HCT116 (cell line): ENCODE results near the gene SPRY4. TPM values are rescaled to one million over a fixed set of nuclear protein-coding genes. Genes with fewer than 3 reads are reported as not detected.

ENCODE experiments used
- ATAC-seq: fragments of 200-7000 bp; cut with Tn5 transposase; 2 replicates; pipeline ENCODE4 v1.9.1; 2020; ENCODE audit warnings: mild to moderate bottlenecking, moderate library complexity
- BruUV-seq: library from RNA; stranded (reverse); fragments of 400-500 nt; replicated peaks from 2 replicates; lab custom pipeline; 2021; lab: Mats Ljungman, UMichigan
- CTCF ChIA-PET: fragments of 300-600 bp; sonication (Branson Sonifier 250); formaldehyde crosslinking; loops from one replicate; lab custom pipeline; 2021; ENCODE audit warnings: antibody characterized with exemption; lab: Charles Lee
- POLR2A ChIA-PET: fragments of 300-600, 350-600 bp; sonication (Branson Sonifier 250); formaldehyde crosslinking; loops from one replicate; lab custom pipeline; 2021; ENCODE audit warnings: antibody characterized with exemption; lab: Charles Lee
- RAD21 ChIA-PET, 2 experiments: fragments of 300-600 bp; sonication (Branson Sonifier 250); formaldehyde crosslinking; loops; one replicate each; lab custom pipeline; 2023; ENCODE audit warnings: low total read pairs in 2 of 2; ENCODE audit not compliant: uncharacterized antibody in 2 of 2, unreplicated experiment in 2 of 2, low non-redundant PET in 1 of 2; lab: Charles Lee
- DNase-seq: peaks from one replicate; pipeline ENCODE4 v3.0.0-alpha.2; 2010; ENCODE audit warnings: low read depth, low spot score
- H2AFZ ChIP-seq: fragments of 200-600 bp; shearing (Covaris generic), sonication (generic); 2 replicates; pipeline ENCODE4 v1.6.1; 2017; ENCODE audit warnings: low read depth, mixed run types, mixed read lengths, antibody characterized with exemption, low read length; ENCODE audit not compliant: poor library complexity, severe bottlenecking
- H3K27ac ChIP-seq: 2 replicates; pipeline ENCODE4 v1.5.1; 2012; ENCODE audit warnings: low read depth, low read length
- H3K27me3 ChIP-seq: fragments of 200-600 bp; sonication (generic); 2 replicates; pipeline ENCODE4 v1.6.1; 2016; ENCODE audit warnings: mixed run types, low read length, mixed read lengths; ENCODE audit not compliant: insufficient read depth
- H3K36me3 ChIP-seq, 2 experiments: fragments of 200-500 bp in 1 of 2; fragments of 200-600 bp in 1 of 2; sonication (Bioruptor generic) in 1 of 2; sonication (generic) in 1 of 2; 2 replicates each; pipeline versions ENCODE4 v1.5.1 to v1.6.1; 2014 to 2016; ENCODE audit warnings: low read length in 2 of 2, inconsistent platforms in 1 of 2, mixed read lengths in 1 of 2, mixed run types in 1 of 2; ENCODE audit not compliant: insufficient read depth in 2 of 2, control insufficient read depth in 1 of 2
- H3K4me1 ChIP-seq, 2 experiments: fragments of 200-600 bp in 1 of 2; sonication (generic) in 1 of 2; 2 replicates each; pipeline versions ENCODE4 v1.5.1 to v1.6.1; 2012 to 2017; ENCODE audit warnings: low read length in 2 of 2, inconsistent platforms in 1 of 2, mild to moderate bottlenecking in 1 of 2, mixed read lengths in 1 of 2, mixed run types in 1 of 2, moderate library complexity in 1 of 2; ENCODE audit not compliant: insufficient read depth in 2 of 2, control insufficient read depth in 1 of 2
- H3K4me2 ChIP-seq: fragments of 200-600 bp; sonication (generic); 2 replicates; pipeline ENCODE4 v1.6.1; 2017; ENCODE audit warnings: mixed run types, low read length, mixed read lengths
- H3K4me3 ChIP-seq, 2 experiments: fragments of 200-600 bp in 1 of 2; sonication (generic) in 1 of 2; replicated peaks in 1 of 2; 2 replicates each; pipeline ENCODE4 v1.5.1; 2011 to 2016; ENCODE audit warnings: low read length in 2 of 2, control low read depth in 1 of 2, low read depth in 1 of 2, mild to moderate bottlenecking in 1 of 2, mixed read lengths in 1 of 2, mixed run types in 1 of 2
- H3K79me2 ChIP-seq: fragments of 200-600 bp; sonication (generic); 2 replicates; pipeline ENCODE4 v1.6.1; 2017; ENCODE audit warnings: mild to moderate bottlenecking, mixed run types, low read length, moderate library complexity, mixed read lengths; ENCODE audit not compliant: insufficient read depth
- H3K9ac ChIP-seq: fragments of 200-600 bp; sonication (generic); 2 replicates; pipeline ENCODE4 v1.6.1; 2016; ENCODE audit warnings: low read length, mixed read lengths
- H3K9me2 ChIP-seq: fragments of 200-600 bp; sonication (generic), shearing (Covaris generic); 2 replicates; pipeline ENCODE4 v1.6.1; 2017; ENCODE audit warnings: mixed run types, mild to moderate bottlenecking, moderate library complexity; ENCODE audit not compliant: insufficient read depth
- H3K9me3 ChIP-seq, 2 experiments: fragments of 200-500 bp in 1 of 2; fragments of 200-600 bp in 1 of 2; sonication (Bioruptor generic) in 1 of 2; sonication (generic) in 1 of 2; 2 replicates each; pipeline ENCODE4 v1.6.1; 2014 to 2017; ENCODE audit warnings: low read length in 2 of 2, mixed read lengths in 2 of 2, inconsistent platforms in 1 of 2, low read depth in 1 of 2, mild to moderate bottlenecking in 1 of 2, mixed run types in 1 of 2, moderate library complexity in 1 of 2; ENCODE audit not compliant: control insufficient read depth in 1 of 2, insufficient read depth in 1 of 2
- H4K20me1 ChIP-seq: fragments of 200-600 bp; sonication (generic), shearing (Covaris generic); 2 replicates; pipeline ENCODE4 v1.6.1; 2017; ENCODE audit warnings: mixed run types, mild to moderate bottlenecking, moderate library complexity; ENCODE audit not compliant: insufficient read depth
- EGR1 ChIP-seq: IDR thresholded peaks from 2 replicates; pipeline ENCODE4 v1.6.1; 2012; ENCODE audit warnings: low read depth
- ELF1 ChIP-seq: IDR thresholded peaks from 2 replicates; pipeline ENCODE4 v1.6.1; 2012; ENCODE audit warnings: low read depth, borderline replicate concordance
- EZH2 ChIP-seq: fragments of 200-600 bp; sonication (generic); IDR thresholded peaks from 2 replicates; pipeline ENCODE4 v1.6.1; 2017; ENCODE audit warnings: antibody characterized with exemption, mixed run types
- RAD21 ChIP-seq: IDR thresholded peaks from 2 replicates; pipeline ENCODE4 v1.6.1; 2012; ENCODE audit warnings: low read depth, mild to moderate bottlenecking
- SP1 ChIP-seq: IDR thresholded peaks from 2 replicates; pipeline ENCODE4 v1.6.1; 2012; ENCODE audit warnings: low read depth
- SRF ChIP-seq: IDR thresholded peaks from 2 replicates; pipeline ENCODE4 v1.6.1; 2012; ENCODE audit warnings: low read depth
- YY1 ChIP-seq: IDR thresholded peaks from 2 replicates; pipeline ENCODE4 v1.6.1; 2011; ENCODE audit warnings: low read length, low read depth, moderate library complexity, mild to moderate bottlenecking; ENCODE audit not compliant: insufficient replicate concordance; ENCODE audit errors: extremely low read depth
- ZFX ChIP-seq: fragments of 450-650 bp; IDR thresholded peaks from 2 replicates; pipeline ENCODE4 v1.6.1; 2017
- intact Hi-C: fragments of 100-400 bp; cut with micrococcal nuclease; formaldehyde crosslinking; loops from 2 replicates; pipeline ENCODE4 v1.10.0; 2022
- total RNA-seq: library from RNA; stranded (reverse); gene quantifications from one replicate; pipeline ENCODE4 v1.2.1, GENCODE V29; 2021; ENCODE audit not compliant: unreplicated experiment
- TF ChIP-seq, protein P1 (sequence below), 3 experiments: fragments of 200-600 bp in 1 of 3; sonication (generic) in 1 of 3; IDR thresholded peaks in 2 of 3; conservative IDR thresholded peaks in 1 of 3; 2 replicates each; pipeline ENCODE4 v1.5.1; 2012 to 2017; ENCODE audit warnings: low read depth in 2 of 3, low read length in 2 of 3, antibody characterized with exemption in 1 of 3, borderline replicate concordance in 1 of 3, control low read depth in 1 of 3, mild to moderate bottlenecking in 1 of 3, mixed read lengths in 1 of 3, mixed run types in 1 of 3, moderate library complexity in 1 of 3; ENCODE audit not compliant: insufficient read depth in 1 of 3
- TF ChIP-seq, protein P2 (sequence below): IDR thresholded peaks from 2 replicates; pipeline ENCODE4 v1.6.1; 2012
- TF ChIP-seq, protein P3 (sequence below): IDR thresholded peaks from 2 replicates; pipeline ENCODE4 v1.6.1; 2011; ENCODE audit warnings: mild to moderate bottlenecking, low read length, moderate library complexity; ENCODE audit not compliant: insufficient replicate concordance; ENCODE audit errors: extremely low read depth
- TF ChIP-seq, protein P4 (sequence below): IDR thresholded peaks from 2 replicates; pipeline ENCODE4 v1.6.1; 2012; ENCODE audit warnings: low read depth

Gene SPRY4
- total RNA-seq, 1 experiment from 2014 or later = 112 TPM

DNA sequence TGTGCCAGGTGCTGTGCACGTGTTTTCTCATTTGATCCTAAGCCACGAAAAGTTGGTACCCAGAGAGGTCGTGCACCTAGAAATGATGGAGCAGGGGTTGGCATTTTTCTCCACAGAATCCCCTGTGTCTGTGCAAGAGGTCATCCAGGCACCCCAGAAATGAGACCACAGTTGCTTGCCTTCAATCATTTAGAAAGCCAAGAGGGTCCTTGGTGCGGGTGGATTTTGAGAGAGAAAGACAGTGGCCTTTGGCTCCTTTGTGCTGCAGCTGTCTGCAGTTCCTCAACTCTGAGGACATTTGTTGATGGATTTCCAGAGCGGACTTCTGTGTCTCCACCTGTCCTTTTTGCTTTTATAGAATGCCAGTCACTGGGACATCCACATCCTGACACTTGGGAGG lies 33.8 kb upstream of the SPRY4 start:
- peaks cover 19% of the 10 kb centered on the region; the same call in 1 of the 2 replicates for H3K79me2 ChIP-seq
- H3K27me3 ChIP-seq = no peaks in the 10 kb centered on the region
- intact Hi-C loops = no loop called here
- peak overlapping the region; percentile 80 for H3K9ac ChIP-seq
- ATAC-seq = no peak
- ChIA-PET POLR2A (interaction anchor here (0.6 to 13.6 kb wide), 6 partner anchors 9 to 247 kb away, joined by 3 to 199 read pairs (median 4); partner anchors contain the start of gene SPRY4), CTCF (interaction anchor here (2.4 kb wide), 1 partner anchor 190 kb away, joined by 7 read pairs; no protein-coding TSS in a partner anchor), RAD21 (interaction anchor here in 1 of 2 experiments (0.7 kb wide), 1 partner anchor 115 kb away, joined by 3 read pairs; no protein-coding TSS in a partner anchor)
- H3K4me1 ChIP-seq = peaks cover 74 to 91% of the 10 kb centered on the region in 2 experiments
- H3K27ac ChIP-seq = peak overlapping the region; percentile 99
- no peak for DNase-seq
- TF ChIP-seq, protein P1, sequence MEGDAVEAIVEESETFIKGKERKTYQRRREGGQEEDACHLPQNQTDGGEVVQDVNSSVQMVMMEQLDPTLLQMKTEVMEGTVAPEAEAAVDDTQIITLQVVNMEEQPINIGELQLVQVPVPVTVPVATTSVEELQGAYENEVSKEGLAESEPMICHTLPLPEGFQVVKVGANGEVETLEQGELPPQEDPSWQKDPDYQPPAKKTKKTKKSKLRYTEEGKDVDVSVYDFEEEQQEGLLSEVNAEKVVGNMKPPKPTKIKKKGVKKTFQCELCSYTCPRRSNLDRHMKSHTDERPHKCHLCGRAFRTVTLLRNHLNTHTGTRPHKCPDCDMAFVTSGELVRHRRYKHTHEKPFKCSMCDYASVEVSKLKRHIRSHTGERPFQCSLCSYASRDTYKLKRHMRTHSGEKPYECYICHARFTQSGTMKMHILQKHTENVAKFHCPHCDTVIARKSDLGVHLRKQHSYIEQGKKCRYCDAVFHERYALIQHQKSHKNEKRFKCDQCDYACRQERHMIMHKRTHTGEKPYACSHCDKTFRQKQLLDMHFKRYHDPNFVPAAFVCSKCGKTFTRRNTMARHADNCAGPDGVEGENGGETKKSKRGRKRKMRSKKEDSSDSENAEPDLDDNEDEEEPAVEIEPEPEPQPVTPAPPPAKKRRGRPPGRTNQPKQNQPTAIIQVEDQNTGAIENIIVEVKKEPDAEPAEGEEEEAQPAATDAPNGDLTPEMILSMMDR (IDR thresholded peaks at IDR 0.05 in 2 of 3, conservative IDR thresholded peaks at IDR 0.05 in 1 of 3; ENCODE audit: borderline replicate concordance in 1 of 3, insufficient read depth in 1 of 3, low read depth in 2 of 3, low read length in 2 of 3) = no peak
- TF ChIP-seq EGR1 (no peak), ELF1 (no peak), EZH2 (no peak), SRF (no peak), YY1 (no peak), SP1 (no peak), RAD21 (no peak), ZFX (no peak)
- TF ChIP-seq, protein P2, sequence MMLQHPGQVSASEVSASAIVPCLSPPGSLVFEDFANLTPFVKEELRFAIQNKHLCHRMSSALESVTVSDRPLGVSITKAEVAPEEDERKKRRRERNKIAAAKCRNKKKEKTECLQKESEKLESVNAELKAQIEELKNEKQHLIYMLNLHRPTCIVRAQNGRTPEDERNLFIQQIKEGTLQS = no peak
- TF ChIP-seq, protein P3, sequence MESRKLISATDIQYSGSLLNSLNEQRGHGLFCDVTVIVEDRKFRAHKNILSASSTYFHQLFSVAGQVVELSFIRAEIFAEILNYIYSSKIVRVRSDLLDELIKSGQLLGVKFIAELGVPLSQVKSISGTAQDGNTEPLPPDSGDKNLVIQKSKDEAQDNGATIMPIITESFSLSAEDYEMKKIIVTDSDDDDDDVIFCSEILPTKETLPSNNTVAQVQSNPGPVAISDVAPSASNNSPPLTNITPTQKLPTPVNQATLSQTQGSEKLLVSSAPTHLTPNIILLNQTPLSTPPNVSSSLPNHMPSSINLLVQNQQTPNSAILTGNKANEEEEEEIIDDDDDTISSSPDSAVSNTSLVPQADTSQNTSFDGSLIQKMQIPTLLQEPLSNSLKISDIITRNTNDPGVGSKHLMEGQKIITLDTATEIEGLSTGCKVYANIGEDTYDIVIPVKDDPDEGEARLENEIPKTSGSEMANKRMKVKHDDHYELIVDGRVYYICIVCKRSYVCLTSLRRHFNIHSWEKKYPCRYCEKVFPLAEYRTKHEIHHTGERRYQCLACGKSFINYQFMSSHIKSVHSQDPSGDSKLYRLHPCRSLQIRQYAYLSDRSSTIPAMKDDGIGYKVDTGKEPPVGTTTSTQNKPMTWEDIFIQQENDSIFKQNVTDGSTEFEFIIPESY = no peak
- TF ChIP-seq, protein P4, sequence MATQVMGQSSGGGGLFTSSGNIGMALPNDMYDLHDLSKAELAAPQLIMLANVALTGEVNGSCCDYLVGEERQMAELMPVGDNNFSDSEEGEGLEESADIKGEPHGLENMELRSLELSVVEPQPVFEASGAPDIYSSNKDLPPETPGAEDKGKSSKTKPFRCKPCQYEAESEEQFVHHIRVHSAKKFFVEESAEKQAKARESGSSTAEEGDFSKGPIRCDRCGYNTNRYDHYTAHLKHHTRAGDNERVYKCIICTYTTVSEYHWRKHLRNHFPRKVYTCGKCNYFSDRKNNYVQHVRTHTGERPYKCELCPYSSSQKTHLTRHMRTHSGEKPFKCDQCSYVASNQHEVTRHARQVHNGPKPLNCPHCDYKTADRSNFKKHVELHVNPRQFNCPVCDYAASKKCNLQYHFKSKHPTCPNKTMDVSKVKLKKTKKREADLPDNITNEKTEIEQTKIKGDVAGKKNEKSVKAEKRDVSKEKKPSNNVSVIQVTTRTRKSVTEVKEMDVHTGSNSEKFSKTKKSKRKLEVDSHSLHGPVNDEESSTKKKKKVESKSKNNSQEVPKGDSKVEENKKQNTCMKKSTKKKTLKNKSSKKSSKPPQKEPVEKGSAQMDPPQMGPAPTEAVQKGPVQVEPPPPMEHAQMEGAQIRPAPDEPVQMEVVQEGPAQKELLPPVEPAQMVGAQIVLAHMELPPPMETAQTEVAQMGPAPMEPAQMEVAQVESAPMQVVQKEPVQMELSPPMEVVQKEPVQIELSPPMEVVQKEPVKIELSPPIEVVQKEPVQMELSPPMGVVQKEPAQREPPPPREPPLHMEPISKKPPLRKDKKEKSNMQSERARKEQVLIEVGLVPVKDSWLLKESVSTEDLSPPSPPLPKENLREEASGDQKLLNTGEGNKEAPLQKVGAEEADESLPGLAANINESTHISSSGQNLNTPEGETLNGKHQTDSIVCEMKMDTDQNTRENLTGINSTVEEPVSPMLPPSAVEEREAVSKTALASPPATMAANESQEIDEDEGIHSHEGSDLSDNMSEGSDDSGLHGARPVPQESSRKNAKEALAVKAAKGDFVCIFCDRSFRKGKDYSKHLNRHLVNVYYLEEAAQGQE = no peak
- H4K20me1 ChIP-seq = no peaks in the 10 kb centered on the region
- H3K36me3 ChIP-seq = no peaks in the 10 kb centered on the region; a peak in 1 of 4 replicates
- no peak overlapping the region for H2AFZ ChIP-seq
- peaks cover 0 to 2% of the 10 kb centered on the region in 2 experiments; a peak in 1 of 4 replicates for H3K9me3 ChIP-seq
- H3K4me2 ChIP-seq = peak overlapping the region; percentile 92
- BruUV-seq = no TSS peak
- no peak overlapping the region for H3K4me3 ChIP-seq
- no peaks in the 10 kb centered on the region for H3K9me2 ChIP-seq
